Activated T-helper 1 cell treated with anti-CD3 and anti-CD28 coated beads, Interleukin-2, amount 50 U/mL, for 16 hours (primary cell): ENCODE measurements around the gene BCL11B.

Experiments
- DNase-seq, 2 donors: peaks; one replicate each; pipeline ENCODE4 v3.0.0-alpha.2; 2020; ENCODE audit warnings: low read depth in 1 of 2, low spot score in 1 of 2

BCL11B gene

DNA sequence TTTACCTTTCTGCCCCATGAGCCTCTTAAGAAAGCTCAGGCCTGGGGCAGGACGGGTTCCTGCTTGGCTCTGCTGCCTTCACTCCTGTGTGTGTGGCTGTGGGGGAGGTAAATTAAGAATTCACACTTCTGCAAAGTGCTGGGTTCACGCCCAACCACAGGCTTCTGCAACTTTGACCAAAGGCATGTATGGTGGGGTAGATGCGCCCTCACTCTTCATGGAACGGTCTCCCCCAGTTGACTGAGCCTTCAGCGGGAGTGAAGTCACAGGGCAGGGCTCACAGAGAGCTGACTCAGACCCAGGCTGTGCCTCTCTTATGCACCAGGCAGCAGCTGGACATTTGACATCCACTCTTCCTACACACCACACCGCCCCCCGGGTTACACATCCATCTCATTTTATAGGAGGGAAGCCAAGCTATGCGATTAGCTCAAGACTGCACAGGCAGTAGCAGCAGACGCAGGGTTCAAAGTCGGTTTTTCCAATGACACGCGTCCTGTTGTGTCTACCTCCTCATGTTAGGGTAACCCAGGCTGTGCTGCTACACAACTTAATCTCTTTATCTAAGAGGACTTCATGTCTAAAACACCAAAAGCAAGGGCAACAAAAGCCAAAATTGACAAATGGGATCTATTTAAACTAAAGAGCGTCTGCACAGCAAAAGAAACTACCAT, 15.4 kb upstream of the BCL11B start:
- no peak for DNase-seq

DNA sequence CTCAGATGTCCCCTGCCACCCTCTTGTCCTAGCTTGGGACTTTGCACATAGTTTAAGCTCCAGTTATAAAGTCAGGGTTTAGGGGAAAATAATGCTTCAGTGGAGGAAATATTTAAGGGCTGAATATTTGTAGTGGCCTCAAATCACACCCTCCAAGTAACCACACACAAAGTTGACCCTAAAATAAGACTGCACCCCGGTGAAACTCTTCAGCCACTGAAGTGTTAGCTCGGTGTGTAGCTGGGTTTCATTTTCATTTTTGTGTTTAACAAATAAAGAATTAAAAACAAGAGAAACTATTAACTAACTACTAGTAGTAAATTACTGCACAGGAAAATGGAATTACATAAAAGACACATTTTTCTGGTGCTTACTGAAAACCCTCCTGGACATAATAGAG, 14.8 kb upstream of the BCL11B start:
- DNase-seq = no peak

DNA sequence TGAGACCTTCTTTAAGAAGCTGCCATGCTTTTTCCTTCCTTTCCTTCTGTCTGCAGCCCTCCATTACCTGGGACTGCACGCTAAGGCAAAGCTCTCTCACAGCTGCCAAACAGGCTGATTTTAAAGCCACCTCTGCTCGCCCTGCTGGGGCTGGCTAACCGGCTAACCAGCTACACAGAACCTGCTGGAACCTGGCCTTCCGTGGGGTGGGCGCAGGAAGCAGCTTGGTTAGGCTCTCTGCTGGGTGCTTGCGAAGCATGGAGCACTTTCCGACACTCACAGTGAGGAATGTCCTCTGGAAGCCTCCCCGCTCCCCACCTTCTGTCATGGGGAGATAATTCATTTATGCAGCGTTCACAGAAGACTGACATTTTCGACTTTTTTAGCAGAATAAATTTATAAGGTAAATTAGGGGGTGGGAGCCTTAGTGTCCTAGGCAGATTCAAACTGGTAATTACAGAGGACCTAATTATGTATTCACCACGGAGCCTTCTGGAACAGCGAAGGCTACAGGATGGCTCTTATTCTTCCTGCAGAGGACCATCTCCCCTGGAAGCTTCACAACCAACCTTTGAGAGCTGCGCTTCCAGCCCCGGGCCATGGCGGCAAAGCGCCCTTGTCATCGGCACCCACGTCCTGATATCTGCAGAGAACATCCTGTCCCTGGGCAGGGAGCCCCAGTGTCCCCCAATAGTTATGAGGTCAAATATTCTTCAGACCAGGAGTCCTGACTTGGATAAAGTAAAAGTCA, 12.4 kb upstream of the BCL11B start:
- no peak for DNase-seq

DNA sequence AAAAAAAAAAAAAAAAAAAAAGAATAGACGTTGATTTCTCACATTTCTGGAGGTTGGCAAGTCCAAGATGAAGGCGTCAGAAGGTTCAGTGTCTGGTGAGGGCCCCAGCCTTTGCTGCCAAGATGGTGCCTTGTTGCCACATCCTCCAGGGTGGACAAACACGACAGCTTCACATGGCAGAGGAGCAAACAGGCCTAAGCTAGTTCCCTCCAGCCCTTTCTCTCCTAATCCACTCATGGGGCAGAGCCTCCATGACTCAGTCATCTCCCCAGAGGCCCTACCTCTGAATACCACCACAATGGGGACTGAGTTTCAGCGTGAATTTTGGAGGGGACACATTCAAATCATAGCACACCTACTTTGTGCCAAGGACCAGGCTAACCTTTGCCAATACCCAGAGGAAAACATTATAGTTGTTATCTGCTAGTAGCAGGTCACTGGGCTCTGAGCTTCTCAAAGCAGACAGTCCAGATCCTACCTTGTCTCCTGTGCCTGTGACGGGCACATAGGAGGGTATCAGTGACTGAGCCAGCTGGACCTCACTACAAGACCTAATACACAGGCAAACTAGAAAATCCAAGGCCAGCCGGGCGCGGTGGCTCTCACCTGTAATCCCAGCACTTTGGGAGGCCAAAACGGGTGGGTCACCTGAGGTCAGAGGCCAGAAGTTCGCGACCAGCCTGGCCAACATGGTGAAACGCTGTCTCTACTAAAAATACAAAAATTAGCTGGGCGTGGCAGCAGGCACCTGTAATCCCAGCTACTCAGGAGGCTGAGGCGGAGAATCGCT, 10.5 kb upstream of the BCL11B start:
- DNase-seq = no peak

DNA sequence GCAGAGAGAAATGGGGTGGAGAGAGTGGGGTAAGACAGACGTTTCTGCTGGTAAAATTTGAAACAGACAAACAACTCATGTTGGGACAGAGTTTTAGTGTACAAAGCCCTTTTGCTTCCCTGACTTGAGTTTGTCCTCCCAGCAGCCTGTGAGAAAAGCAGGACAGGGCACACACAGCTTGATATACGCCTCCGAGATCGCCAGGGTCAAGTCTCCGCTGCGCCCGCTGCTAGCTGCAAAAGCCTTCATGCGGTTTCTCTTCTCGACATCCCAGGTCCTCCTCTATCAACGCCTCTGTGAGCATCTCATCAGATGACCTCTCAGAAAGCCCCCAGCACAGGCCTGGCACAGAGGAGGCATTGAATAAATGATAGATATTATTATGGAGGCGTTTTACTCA, 9.4 kb upstream of the BCL11B start:
- no peak for DNase-seq

DNA sequence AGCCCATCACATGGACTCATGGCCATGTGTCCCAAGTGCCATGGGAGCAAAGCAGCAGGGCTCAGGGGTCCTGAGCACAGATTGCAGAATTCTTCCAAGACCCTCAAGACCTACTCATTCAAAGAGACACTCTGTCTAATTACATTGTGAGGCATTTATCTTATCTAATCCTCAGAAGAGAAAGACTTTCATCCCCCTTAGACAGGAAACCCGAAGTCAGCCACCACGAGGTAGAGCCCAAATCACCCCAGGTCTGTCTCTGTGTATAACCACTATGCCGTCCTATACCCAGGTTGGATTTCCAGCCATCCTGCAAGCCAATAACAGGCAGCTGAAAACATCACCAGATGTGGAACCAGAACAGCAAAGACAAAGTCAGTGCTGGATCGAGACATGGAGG, 8.9 kb upstream of the BCL11B start:
- no peak for DNase-seq

DNA sequence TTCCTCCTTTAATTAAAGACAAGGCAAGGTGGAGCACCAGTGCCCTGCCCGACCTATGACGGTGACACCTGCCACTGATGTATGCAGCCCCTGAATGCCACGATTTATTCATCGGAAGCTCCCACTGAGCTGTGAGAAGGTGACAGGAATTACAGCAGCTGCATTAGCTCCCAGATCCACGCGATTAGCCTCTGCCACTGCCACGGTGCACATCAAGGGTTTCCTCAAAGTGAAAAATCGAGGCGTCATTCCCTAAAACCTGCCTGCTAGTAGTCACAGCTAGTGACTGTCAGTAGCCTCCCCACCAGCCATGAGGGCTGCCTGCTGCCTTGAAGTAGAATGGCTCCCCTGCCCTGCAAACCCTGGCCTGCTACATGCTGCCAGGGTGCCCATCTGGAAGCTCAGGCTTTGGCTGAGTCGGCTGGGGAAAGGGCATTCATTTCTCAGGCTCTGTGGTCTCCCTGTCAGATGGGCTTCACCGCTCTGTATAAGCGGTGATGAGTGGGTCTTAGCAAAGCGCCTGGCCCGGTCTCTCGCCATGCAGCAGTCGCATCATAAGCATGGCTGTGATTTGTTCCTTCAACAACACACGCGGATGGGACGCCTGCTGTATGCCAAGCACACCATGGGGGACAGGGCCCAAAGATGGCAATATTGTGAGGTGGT, 8.2 kb upstream of the BCL11B start:
- DNase-seq = no peak

DNA sequence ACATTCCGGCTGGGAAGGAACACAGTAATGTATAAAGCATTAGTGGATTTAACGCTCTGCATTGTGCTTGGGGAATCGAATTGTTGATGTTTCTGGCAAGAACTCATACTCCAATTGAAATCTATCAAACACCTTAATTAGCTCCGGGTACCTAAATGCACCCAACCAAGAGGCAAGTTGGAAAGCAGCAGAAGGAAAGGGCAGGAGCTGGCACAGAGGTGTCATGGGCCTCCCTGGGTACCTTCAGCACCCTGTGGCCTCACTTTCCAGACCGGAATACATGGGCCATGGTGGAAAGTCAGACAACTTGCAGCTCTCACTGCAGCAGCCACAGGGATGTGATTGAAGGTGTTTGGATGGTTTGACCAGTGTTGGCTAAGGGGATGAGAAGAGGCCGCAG, 6.8 kb upstream of the BCL11B start:
- no peak for DNase-seq

DNA sequence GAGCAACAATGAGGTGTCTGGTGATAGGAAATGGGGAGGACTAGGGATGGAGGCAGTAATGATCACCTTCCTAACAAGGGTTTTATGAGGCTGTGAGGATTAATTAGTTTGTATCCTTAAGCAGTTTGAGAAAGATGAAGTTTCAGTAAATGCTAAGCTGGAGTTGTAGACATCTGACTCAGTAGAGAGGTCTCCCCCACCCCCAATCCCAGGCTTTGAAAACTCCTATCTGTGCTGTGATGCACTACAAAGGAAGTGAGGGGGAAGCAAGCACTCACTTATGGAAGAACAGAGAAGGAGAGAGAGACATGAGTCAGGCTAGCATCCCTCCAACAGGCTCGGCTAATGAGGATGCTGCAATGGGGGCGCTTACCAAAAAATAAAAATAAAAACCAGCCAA, 5.5 kb upstream of the BCL11B start:
- DNase-seq = no peak

DNA sequence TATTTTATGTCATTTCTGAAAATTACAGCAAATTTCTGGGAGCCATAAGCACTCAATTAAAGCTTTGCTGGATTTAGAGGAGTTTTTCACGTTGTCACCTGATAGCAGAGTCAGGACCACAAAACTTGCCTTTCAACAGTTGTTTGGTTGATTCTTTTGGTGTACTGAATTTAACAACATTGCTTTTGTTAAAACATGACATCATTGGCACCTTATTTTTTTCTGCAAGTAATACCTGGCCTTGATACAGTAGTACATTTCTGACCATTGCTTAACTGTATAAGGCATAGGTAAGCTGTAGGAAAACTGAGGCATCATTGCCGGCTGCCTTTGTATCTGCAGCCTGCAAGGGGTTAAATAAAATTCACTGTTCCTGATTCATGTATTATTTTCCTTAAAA, 4.5 kb upstream of the BCL11B start:
- DNase-seq = no peak

DNA sequence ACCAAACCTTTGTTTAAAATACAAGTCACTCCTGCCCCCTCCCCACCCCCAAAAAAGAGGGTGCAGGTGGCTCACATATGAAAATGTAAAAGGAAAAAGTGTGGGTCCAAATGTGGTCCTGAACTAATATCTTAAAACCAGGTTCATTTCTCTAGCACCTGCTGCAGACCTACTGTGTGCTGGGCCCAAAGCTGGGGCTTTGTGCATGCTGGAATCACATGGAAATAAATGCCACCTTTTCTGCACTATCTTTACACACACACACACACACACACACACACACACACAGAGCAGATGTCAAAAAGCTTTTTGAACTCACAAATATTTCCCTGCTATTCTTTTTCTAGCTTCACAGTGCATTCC, 3.2 kb upstream of the BCL11B start:
- no peak for DNase-seq

DNA sequence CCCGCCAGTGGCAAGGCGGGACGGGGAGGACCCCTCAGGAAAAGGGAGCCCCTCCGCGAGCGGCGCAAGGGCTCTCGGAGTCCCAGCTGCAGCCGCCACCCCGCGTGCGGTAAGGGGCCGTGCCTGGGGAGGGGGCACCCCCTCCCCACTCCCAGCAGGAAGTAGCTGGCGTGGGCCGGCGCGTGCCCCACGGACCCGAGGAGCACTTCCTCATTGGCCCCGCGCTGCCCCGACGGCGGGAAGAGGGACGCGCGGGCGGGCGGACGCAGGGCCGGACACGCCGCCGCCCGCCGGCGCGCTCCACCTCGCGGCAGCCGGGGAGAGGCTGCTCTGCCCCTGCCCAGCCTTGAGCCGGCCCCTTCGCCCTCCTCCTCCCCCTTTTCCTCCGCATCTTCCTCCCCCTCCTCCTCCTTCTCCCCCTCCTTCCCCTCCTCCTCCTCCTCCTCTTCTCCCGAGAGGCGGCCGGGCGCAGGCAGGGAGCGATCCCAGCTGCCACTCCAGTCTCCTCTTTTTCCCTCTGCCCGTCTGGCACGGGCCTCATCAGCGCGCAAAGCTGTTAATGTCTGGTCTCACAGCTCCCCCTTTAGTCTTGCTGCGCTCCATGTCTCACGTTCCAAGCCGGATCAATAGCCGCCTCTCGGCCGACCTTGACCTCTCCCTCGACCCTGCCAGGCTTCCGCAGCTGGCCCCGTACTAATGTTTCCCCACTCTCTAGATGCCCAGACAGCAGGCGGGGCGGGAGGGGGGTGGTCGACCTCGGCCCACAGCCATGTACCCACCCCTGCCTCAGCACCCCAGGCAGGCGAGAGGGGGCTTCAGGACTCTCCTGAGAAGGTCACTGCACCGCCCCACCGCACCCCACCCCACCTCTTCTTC, 2.6 kb upstream of the BCL11B start:
- DNase-seq = no peak

DNA sequence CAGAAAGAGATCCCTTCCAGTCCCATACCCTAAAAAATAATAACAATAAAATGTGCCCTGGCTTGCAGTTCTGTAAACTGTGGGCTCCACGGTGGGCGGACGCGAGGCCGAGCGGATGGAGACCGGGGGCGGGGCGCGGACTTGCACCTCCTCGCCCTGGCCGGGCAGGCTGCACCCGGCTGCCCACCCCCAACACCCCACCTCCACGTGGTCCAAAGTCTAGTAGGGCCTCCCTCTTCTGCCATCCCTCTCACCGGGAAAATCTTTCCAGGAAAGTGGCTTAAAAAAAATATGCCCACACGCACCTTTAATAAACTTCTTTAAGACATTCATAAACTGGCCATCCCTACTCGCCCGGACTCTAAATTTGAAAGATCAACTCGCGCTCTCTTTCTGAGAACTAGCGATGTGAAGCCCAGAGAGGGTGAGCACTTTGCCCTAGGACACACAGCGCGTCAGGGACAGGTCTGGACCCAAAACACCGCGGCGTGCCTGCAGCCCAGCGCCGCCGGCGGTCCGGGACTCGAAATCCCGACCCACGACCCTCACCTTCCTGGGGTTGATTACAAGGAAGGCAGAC, 1.9 kb upstream of the BCL11B start:
- no peak for DNase-seq

DNA sequence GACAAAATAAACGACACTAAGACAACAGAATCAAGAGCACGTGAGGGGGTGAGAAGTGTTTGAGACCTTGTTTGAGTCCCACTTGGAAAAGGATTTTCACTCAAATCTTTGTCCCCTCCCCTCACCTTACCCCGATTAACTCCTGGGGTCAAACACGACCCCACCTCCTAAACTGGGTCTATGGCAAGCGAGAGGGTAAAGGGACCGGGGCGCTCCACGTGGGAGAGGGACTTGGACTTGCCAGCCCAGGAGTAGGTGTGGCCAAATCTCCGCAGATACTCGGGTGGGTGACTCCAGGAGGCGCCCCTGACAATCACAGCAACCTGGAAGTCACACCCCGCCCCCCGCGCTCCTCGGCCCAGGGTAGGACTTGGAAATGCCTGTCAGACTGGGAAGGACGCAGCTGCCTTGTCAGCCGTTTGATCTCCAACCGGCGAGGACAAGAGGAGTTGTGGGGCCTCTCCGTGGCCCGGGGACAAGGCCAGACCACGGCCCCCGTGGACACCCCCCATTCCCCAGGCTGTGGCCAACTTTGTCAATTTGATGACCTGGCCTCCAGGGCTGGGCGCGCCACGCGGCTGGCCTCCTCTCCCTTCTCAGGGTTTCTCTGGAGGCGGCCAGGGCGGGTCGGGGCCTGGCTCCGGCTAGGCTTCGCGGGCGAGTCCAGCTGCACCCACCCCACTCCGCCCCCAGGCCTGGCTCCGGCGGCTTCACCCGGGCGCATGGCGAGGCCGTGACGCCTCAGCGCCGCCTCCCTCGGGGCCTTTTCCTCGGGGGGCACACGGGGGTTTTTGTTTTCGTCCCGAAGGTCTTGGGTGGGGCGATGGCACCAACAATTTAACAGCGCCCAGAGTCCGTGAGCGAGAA, 1.1 kb upstream of the BCL11B start:
- DNase-seq = no peak

DNA sequence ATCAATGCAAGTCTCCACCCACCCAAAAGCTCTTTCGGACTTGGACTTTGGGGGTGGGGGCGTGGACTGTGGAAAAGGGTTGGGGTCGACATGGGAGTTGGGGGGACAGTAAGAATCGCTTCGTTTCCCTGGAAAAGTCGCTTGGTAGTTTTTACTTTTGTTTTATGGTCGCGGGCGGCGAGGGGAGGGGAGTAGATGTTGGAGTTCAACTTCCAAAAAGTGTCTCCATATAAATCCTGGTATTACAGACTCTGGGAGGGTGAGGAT, 568 bp upstream of the BCL11B start:
- no peak for DNase-seq

DNA sequence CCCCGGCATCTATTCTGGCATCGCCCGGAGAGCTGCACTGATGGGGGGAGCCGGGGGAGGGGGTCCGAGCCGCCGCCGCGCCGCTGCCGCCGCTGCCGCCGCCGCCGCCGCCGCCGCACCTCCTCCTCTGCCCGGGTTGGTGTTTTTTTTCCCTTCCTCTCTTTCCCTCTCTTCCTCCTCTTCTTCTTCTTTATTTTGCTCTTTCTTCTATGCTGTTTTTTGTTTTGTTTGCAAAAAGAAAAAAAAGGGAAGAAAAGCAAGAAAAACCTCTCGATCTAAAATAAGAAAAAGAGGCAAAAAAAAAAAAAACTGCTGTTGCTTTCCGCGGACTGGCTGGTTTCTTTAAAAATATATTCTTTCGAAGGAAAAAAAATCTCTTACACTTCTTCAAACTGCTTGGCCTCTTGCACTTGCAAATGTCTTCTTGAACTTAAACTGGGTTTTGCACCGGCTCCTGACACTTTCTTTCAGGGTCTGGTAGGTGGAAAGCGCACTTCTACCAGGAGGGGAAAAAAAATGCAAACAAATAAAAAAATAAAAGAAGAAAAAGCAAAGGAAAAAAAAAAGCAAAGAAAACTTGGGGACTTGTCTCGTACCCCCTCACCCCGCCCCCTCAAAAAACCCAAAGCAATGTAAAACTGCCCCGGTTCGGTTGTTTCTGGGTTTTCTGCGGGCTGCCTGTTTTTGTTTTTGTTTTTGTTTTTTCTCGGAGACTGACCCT, 616 bp downstream of the BCL11B start:
- no peak for DNase-seq

DNA sequence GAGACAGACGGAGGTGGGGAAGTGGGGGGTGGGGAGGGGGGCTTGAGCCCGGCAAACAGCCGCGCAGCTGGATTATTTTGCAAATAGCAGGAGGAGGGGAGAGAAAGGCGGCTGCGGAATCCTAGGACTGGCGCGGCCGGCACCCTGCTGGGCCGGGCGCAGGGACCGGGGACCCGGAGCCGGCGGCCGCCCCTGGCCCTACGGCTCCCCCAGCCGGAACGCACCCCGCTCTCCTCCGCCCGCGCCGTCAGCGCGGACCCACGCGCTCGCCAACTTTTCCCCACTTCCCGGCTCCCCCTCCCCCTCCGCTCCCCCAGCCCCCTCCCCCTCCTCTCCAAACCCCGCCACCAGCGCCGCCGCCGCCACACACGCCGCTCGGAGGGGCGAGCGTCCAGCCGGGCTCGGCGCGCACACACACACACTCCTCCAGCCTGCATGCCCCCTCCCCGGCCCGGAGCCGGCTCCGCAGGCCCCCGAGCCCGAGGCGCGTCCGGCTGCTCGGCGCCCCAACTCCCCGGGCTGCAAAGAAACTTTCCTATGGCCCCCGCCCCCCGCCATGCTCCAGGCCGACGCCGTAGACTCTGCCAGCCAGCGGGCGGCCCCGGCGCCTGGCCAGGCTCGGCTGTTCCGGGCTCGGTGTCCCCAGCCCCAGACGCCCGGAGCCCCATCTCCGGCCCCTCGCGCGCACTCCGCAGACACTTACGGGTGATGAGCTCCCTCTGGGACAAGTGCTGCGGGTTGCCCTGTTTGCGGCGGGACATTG, 1.4 kb downstream of the BCL11B start:
- no peak for DNase-seq
